Activated CD8-positive, alpha-beta T cell treated with anti-CD3 and anti-CD28 coated beads for 36 hours (primary cell): ENCODE measurements around the gene PANK4. TPM values are rescaled to one million over a fixed set of nuclear protein-coding genes. Genes with fewer than 3 reads are reported as not detected.
"Not testable (repeated sequence)": the region's sequence is repeated elsewhere in the genome, so short reads cannot be mapped to it uniquely, and the experiment has no call there.

ENCODE experiments used
- ATAC-seq: fragments of 200-7000 bp; cut with Tn5 transposase; one replicate; pipeline ENCODE4 v1.10.0; 2021; ENCODE audit warnings: mild to moderate bottlenecking, moderate library complexity
- CTCF ChIA-PET: fragments of 350-600 bp; sonication (Branson Sonifier 250); formaldehyde crosslinking; loops from one replicate; lab custom pipeline; 2021; ENCODE audit warnings: antibody characterized with exemption; lab: Charles Lee
- POLR2A ChIA-PET: fragments of 350-600 bp; sonication (Branson Sonifier 250); formaldehyde crosslinking; loops from one replicate; lab custom pipeline; 2021; ENCODE audit warnings: antibody characterized with exemption; lab: Charles Lee
- DNase-seq: peaks from one replicate; pipeline ENCODE4 v3.0.0-alpha.2; 2020
- H3K27ac Mint-ChIP-seq: one replicate; pipeline ENCODE4 v1.8.0; 2021; ENCODE audit warnings: mild to moderate bottlenecking, mixed read lengths
- H3K27me3 Mint-ChIP-seq: one replicate; pipeline ENCODE4 v1.8.0; 2021; ENCODE audit warnings: mixed read lengths
- H3K36me3 Mint-ChIP-seq: one replicate; pipeline ENCODE4 v1.8.0; 2021; ENCODE audit warnings: low read depth, mixed read lengths
- H3K4me1 Mint-ChIP-seq: one replicate; pipeline ENCODE4 v1.8.0; 2021; ENCODE audit warnings: low read depth, mixed read lengths
- H3K4me3 Mint-ChIP-seq: one replicate; pipeline ENCODE4 v1.8.0; 2021; ENCODE audit warnings: mild to moderate bottlenecking, moderate library complexity, mixed read lengths
- H3K9me3 Mint-ChIP-seq: one replicate; pipeline ENCODE4 v1.8.0; 2021; ENCODE audit warnings: mixed read lengths
- CTCF ChIP-seq: fragments of 200-600 bp; IDR thresholded peaks from one replicate; pipeline ENCODE4 v1.8.0; 2022; ENCODE audit warnings: antibody characterized with exemption, mild to moderate bottlenecking
- intact Hi-C: fragments of 100-400 bp; cut with micrococcal nuclease; formaldehyde crosslinking; loops from one replicate; pipeline ENCODE4 v1.10.0; 2022
- total RNA-seq, 2 experiments: library from RNA; stranded (reverse); gene quantifications; one replicate each; pipeline ENCODE4 v1.2.3, GENCODE V29; 2021

The PANK4 gene
- total RNA-seq, 2 experiments from 2014 or later, result 39.0 to 40.6 TPM

- intact Hi-C loops, result no loop called here
- peaks cover 15% of the 10 kb centered on the region for H3K4me1 Mint-ChIP-seq
- no peak for ATAC-seq
- ChIA-PET CTCF (interaction anchor here (1.4 to 2.3 kb wide), 2 partner anchors 9 to 15 kb away, joined by 3 to 16 read pairs; partner anchors contain the start of gene TNFRSF14), POLR2A (interaction anchor here (1.5 to 4.1 kb wide), 5 partner anchors 8 to 15 kb away, joined by 7 to 26 read pairs (median 10); partner anchors contain the start of gene TNFRSF14)
- peaks cover 14% of the 10 kb centered on the region for H3K9me3 Mint-ChIP-seq
- no peak for DNase-seq
- H3K36me3 Mint-ChIP-seq, result peaks cover 4% of the 10 kb centered on the region
- no peak overlapping the region for H3K27ac Mint-ChIP-seq
- H3K27me3 Mint-ChIP-seq, result no peaks in the 10 kb centered on the region
- no peak for TF ChIP-seq CTCF
- no peak overlapping the region for H3K4me3 Mint-ChIP-seq
These were observed 43.9 kb upstream of the PANK4 start for GRCh38 chr1:2570332-2570731.

GRCh38 chr1:2569703-2570102, 43.3 kb upstream of the PANK4 start:
- H3K4me3 Mint-ChIP-seq, H3K27ac Mint-ChIP-seq, ATAC-seq, intact Hi-C loops, H3K36me3 Mint-ChIP-seq, H3K27me3 Mint-ChIP-seq, DNase-seq: not testable (repeated sequence)
- Mint-ChIP-seq H3K4me1 (peaks cover 15% of the 10 kb centered on the region), H3K9me3 (peaks cover 14% of the 10 kb centered on the region)
- POLR2A ChIA-PET, result interaction anchor here (2.1 to 4.1 kb wide), 4 partner anchors 8 to 16 kb away, joined by 7 to 26 read pairs (median 10); no protein-coding TSS in a partner anchor
- CTCF ChIA-PET, result interaction anchor here (1.4 to 2.3 kb wide), 2 partner anchors 8 to 14 kb away, joined by 3 to 16 read pairs; partner anchors contain the start of gene TNFRSF14

DNA sequence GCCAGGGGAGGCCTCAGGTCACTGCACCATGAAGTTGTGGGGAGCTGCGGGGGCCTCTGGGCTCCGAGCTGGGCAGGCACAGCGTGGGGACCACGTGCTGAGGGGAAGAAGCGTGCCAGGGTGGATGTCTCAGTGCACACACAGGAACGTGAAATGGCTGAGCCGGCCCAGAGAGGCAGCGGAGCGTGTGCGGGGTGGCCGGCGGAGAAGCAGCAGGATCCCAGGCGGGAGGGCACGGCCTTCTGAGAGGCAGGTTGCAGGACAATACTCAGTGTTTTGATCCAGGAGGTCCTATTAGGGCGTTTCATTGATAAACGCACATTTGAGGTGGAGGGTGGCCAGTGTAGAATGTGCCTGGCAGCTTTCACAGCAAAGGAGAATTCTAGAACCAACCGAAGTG, 42.7 kb upstream of the PANK4 start:
- POLR2A ChIA-PET, result interaction anchor here (0.5 to 4.1 kb wide), 4 partner anchors 7 to 79 kb away, joined by 3 to 26 read pairs (median 10); no protein-coding TSS in a partner anchor
- ATAC-seq (no peak), DNase-seq (no peak)
- TF ChIP-seq CTCF, result no peak
- CTCF ChIA-PET, result no interaction called here
- intact Hi-C loops, result no loop called here
- Mint-ChIP-seq H3K4me1 (peaks cover 11% of the 10 kb centered on the region), H3K36me3 (peaks cover 4% of the 10 kb centered on the region), H3K9me3 (peaks cover 12% of the 10 kb centered on the region), H3K4me3 (no peak overlapping the region), H3K27ac (no peak overlapping the region), H3K27me3 (no peaks in the 10 kb centered on the region)

DNA sequence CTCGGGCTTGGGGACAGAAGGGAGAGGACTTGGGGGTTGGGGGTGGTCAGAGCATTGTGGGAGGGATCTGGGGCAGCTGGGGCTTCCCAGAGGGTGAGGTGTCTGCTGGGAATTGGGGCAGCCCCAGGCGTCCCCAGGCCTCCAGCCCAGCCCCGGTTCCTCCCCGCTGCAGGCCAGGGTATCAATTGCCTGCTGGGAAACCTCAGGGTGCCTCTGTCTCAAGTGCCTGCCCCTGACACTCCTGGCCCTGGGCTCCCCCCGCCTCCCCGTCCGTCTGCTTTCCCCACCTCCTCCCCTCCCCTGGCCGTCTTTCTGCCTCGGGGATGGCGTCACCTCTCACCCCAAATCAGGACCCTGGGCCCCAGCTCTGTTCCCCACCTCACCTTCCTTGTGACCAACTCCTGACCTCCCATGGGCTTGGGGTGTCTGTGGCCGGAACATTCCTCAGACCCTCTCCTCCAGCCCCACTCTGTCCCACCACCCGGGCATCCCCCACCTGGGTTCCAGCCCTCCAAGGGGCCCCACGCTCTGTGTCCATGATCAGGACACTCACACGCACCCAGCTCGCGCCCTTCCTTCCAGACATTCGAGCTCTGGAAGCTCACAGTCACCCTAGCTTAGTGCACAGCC, 41.9 kb upstream of the PANK4 start:
- CTCF ChIA-PET, H3K4me3 Mint-ChIP-seq, H3K9me3 Mint-ChIP-seq, DNase-seq, H3K27me3 Mint-ChIP-seq, H3K36me3 Mint-ChIP-seq, POLR2A ChIA-PET, intact Hi-C loops, H3K27ac Mint-ChIP-seq, H3K4me1 Mint-ChIP-seq: not testable (repeated sequence)
- peak; percentile 11 for ATAC-seq

DNA sequence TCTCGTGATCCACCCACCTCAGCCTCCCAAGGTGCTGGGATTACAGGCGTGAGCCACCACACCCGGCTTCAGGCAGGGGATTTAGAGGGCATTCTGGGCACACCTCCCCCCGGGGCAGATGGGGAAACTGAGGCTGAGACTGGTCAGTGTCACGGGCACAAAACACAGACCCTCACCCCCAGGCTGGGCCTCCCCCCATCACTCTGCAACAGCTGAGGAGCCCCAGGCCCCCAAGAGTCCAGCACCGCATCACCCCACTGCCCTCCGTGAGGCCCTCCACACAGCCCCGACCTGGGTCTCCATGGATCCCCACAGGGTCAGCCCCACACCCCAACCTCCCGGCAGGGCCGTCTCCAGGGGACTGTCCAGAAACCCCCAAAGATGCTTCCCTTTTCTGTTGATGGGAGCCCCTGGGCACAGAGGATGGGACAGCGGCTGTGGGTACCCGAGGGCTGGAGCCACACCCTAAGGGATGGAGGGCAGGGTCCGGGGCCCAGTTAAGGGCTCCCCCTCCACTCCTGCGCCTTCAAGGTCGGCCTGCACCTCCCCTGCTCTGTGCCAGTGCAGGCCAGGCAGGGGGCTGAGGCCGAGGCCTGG, 40.8 kb upstream of the PANK4 start:
- Mint-ChIP-seq H3K27me3 (no peaks in the 10 kb centered on the region), H3K4me1 (peaks cover 2% of the 10 kb centered on the region), H3K36me3 (peaks cover 7% of the 10 kb centered on the region), H3K27ac (no peak overlapping the region), H3K9me3 (no peaks in the 10 kb centered on the region), H3K4me3 (no peak overlapping the region)
- ATAC-seq, result no peak
- CTCF ChIA-PET, result no interaction called here
- no peak for TF ChIP-seq CTCF
- no peak for DNase-seq
- POLR2A ChIA-PET, result no interaction called here
- intact Hi-C loops, result no loop called here
